Loucy (cell line): ENCODE results near the gene TTYH2.
A peak's percentile ranks its signal among the peaks of the same experiment; 100 is the strongest.

Experiments used
- H2AFZ ChIP-seq: fragments of 200-600 bp; sonication (generic); 2 replicates; pipeline ENCODE4 v1.6.0; 2016; ENCODE audit warnings: antibody characterized with exemption, mild to moderate bottlenecking, low read length, moderate library complexity
- H3F3A ChIP-seq: fragments of 200-600 bp; 2 replicates; pipeline ENCODE4 v1.6.0; 2016; ENCODE audit warnings: antibody characterized with exemption, low read depth, mild to moderate bottlenecking
- H3K27me3 ChIP-seq: fragments of 200-600 bp; sonication (generic); 2 replicates; pipeline ENCODE4 v1.6.1; 2014; ENCODE audit warnings: low read length, mild to moderate bottlenecking; ENCODE audit not compliant: insufficient read depth, poor library complexity, severe bottlenecking
- H3K36me3 ChIP-seq: fragments of 200-600 bp; sonication (generic); 2 replicates; pipeline ENCODE4 v1.6.1; 2016; ENCODE audit warnings: low read length; ENCODE audit not compliant: insufficient read depth
- H3K4me1 ChIP-seq: fragments of 200-600 bp; sonication (generic); 2 replicates; pipeline ENCODE4 v1.5.1; 2014; ENCODE audit warnings: low read length, mild to moderate bottlenecking; ENCODE audit not compliant: insufficient read depth, poor library complexity, severe bottlenecking
- H3K4me2 ChIP-seq: fragments of 200-600 bp; sonication (generic); 2 replicates; pipeline ENCODE4 v1.6.0; 2014; ENCODE audit warnings: antibody characterized with exemption, low read length, low read depth, mild to moderate bottlenecking; ENCODE audit not compliant: poor library complexity, severe bottlenecking
- H3K4me3 ChIP-seq: fragments of 200-600 bp; sonication (generic); 2 replicates; pipeline ENCODE4 v1.5.1; 2014; ENCODE audit warnings: low read length, mild to moderate bottlenecking, mixed read lengths; ENCODE audit not compliant: poor library complexity, severe bottlenecking
- H3K79me2 ChIP-seq: fragments of 200-600 bp; sonication (generic); 2 replicates; pipeline ENCODE4 v1.6.1; 2014; ENCODE audit warnings: low read length; ENCODE audit not compliant: insufficient read depth
- H3K9ac ChIP-seq: fragments of 200-600 bp; sonication (generic); 2 replicates; pipeline ENCODE4 v1.6.0; 2014; ENCODE audit warnings: mild to moderate bottlenecking, low read depth, low read length, moderate library complexity; ENCODE audit not compliant: poor library complexity, severe bottlenecking
- H3K9me2 ChIP-seq: fragments of 200-600 bp; sonication (generic); replicated peaks from 2 replicates; pipeline ENCODE4 v1.6.1; 2016; ENCODE audit warnings: low read depth, low read length, mixed read lengths
- H3K9me3 ChIP-seq: fragments of 200-600 bp; sonication (generic); 2 replicates; pipeline ENCODE4 v1.6.1; 2014; ENCODE audit warnings: mild to moderate bottlenecking, antibody characterized with exemption, low read length, low read depth; ENCODE audit not compliant: insufficient read depth
- H4K20me1 ChIP-seq: fragments of 200-600 bp; sonication (generic); 2 replicates; pipeline ENCODE4 v1.6.0; 2014; ENCODE audit warnings: antibody characterized with exemption, low read length, mild to moderate bottlenecking; ENCODE audit not compliant: insufficient read depth, poor library complexity, severe bottlenecking
- EZH2phosphoT487 ChIP-seq: fragments of 200-600 bp; IDR thresholded peaks from 2 replicates; pipeline ENCODE4 v1.6.1; 2018; ENCODE audit warnings: antibody characterized with exemption, mild to moderate bottlenecking, moderate library complexity, borderline replicate concordance
- TF ChIP-seq, protein P1 (sequence below): fragments of 200-600 bp; sonication (generic); conservative IDR thresholded peaks from 2 replicates; pipeline ENCODE4 v1.5.1; 2014; ENCODE audit warnings: mild to moderate bottlenecking, antibody characterized with exemption, low read length

Gene TTYH2

GRCh38 chr17:74296548-74296936, 83.2 kb downstream of the TTYH2 start:
- Histone ChIP-seq H3K9me3 (no peaks in the 10 kb centered on the region), H3K79me2 (no peaks in the 10 kb centered on the region), H3K27me3 (no peaks in the 10 kb centered on the region), H3K4me2 (no peak overlapping the region), H4K20me1 (no peaks in the 10 kb centered on the region), H3K36me3 (no peaks in the 10 kb centered on the region), H3K4me1 (peaks cover 3% of the 10 kb centered on the region), H3K9me2 (no peaks in the 10 kb centered on the region), H2AFZ (no peak overlapping the region; the same call in 1 of the 2 replicates), H3K9ac (no peak overlapping the region), H3K4me3 (no peak overlapping the region), H3F3A (no peaks in the 10 kb centered on the region)
- TF ChIP-seq EZH2phosphoT487, result no peak
- TF ChIP-seq, protein P1, sequence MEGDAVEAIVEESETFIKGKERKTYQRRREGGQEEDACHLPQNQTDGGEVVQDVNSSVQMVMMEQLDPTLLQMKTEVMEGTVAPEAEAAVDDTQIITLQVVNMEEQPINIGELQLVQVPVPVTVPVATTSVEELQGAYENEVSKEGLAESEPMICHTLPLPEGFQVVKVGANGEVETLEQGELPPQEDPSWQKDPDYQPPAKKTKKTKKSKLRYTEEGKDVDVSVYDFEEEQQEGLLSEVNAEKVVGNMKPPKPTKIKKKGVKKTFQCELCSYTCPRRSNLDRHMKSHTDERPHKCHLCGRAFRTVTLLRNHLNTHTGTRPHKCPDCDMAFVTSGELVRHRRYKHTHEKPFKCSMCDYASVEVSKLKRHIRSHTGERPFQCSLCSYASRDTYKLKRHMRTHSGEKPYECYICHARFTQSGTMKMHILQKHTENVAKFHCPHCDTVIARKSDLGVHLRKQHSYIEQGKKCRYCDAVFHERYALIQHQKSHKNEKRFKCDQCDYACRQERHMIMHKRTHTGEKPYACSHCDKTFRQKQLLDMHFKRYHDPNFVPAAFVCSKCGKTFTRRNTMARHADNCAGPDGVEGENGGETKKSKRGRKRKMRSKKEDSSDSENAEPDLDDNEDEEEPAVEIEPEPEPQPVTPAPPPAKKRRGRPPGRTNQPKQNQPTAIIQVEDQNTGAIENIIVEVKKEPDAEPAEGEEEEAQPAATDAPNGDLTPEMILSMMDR, result peak; percentile 62

DNA sequence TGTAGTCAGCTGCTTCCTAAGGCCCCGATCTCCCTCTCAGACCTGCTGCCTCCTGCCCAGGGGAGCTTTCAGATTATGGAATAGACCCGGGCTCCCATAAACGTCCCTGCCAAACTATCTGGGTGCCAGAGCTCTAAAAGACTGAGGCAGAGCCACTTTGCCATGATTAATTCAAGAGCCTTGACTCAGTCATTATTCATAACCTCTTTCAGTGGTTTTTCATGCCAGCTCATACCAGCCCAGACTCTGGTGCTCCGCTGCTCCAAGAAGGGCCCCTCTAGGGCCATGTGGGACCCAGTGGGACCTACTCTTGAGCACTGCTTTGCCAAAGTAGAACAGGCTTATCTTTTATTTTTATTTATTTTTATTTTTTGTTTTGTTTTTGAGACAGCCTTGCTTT, 84.6 kb downstream of the TTYH2 start:
- H3F3A ChIP-seq, result no peaks in the 10 kb centered on the region
- no peak overlapping the region for H3K4me3 ChIP-seq
- no peak overlapping the region for H3K4me2 ChIP-seq
- no peaks in the 10 kb centered on the region for H3K79me2 ChIP-seq
- H3K4me1 ChIP-seq, result peaks cover 3% of the 10 kb centered on the region
- TF ChIP-seq, protein P1, result no peak
- TF ChIP-seq EZH2phosphoT487, result no peak
- no peaks in the 10 kb centered on the region for H3K9me2 ChIP-seq
- no peaks in the 10 kb centered on the region for H4K20me1 ChIP-seq
- H3K27me3 ChIP-seq, result no peaks in the 10 kb centered on the region
- H3K9me3 ChIP-seq, result no peaks in the 10 kb centered on the region
- H3K9ac ChIP-seq, result no peak overlapping the region
- no peak overlapping the region for H2AFZ ChIP-seq
- no peaks in the 10 kb centered on the region for H3K36me3 ChIP-seq

DNA sequence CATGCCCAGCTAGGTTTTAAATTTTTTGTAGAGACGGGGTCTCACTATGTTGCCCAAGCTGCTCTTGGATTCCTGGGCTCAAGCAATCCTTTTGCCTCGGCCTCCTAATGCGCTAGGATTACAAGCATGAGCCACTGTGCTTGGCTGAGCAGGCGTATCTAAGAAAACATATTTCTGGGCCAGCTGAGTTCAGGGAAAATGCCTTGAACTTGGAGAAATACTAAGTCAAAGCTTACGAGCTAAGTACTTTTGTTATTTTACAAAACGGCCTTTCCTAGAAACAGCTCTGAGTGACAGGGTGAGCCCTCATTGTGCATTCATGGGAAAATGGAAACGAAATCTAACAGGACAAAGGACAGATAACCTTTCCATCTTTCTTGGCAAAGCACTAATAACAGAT, 85.4 kb downstream of the TTYH2 start:
- Histone ChIP-seq H4K20me1 (no peaks in the 10 kb centered on the region), H3K4me3 (no peak overlapping the region), H3K9me3 (no peaks in the 10 kb centered on the region), H3K9ac (no peak overlapping the region), H2AFZ (no peak overlapping the region), H3K36me3 (no peaks in the 10 kb centered on the region), H3K4me1 (peaks cover 3% of the 10 kb centered on the region), H3K4me2 (no peak overlapping the region), H3F3A (no peaks in the 10 kb centered on the region), H3K9me2 (no peaks in the 10 kb centered on the region), H3K27me3 (no peaks in the 10 kb centered on the region), H3K79me2 (no peaks in the 10 kb centered on the region)
- no peak for TF ChIP-seq EZH2phosphoT487
- TF ChIP-seq, protein P1, result no peak
